CD4-positive, alpha-beta T cell treated with Interleukin-4 for 1 hour (primary cell): ENCODE measurements around the gene SERPINB7.
"Not testable (repeated sequence)": the region's sequence is repeated elsewhere in the genome, so short reads cannot be mapped to it uniquely, and the experiment has no call there.

ENCODE experiments used
- DNase-seq, 2 donors: peaks; one replicate each; pipeline ENCODE4 v3.0.0-alpha.2; 2020 to 2022

The SERPINB7 gene, protein sequence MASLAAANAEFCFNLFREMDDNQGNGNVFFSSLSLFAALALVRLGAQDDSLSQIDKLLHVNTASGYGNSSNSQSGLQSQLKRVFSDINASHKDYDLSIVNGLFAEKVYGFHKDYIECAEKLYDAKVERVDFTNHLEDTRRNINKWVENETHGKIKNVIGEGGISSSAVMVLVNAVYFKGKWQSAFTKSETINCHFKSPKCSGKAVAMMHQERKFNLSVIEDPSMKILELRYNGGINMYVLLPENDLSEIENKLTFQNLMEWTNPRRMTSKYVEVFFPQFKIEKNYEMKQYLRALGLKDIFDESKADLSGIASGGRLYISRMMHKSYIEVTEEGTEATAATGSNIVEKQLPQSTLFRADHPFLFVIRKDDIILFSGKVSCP

GRCh38 chr18:63775166-63775730 lies at the start of gene SERPINB7:
TSS of gene SERPINB7 (plus strand) at chr18:63775418. CDS start at chr18:63782373, 6,955 bp downstream.
- DNase-seq: no peak

DNA sequence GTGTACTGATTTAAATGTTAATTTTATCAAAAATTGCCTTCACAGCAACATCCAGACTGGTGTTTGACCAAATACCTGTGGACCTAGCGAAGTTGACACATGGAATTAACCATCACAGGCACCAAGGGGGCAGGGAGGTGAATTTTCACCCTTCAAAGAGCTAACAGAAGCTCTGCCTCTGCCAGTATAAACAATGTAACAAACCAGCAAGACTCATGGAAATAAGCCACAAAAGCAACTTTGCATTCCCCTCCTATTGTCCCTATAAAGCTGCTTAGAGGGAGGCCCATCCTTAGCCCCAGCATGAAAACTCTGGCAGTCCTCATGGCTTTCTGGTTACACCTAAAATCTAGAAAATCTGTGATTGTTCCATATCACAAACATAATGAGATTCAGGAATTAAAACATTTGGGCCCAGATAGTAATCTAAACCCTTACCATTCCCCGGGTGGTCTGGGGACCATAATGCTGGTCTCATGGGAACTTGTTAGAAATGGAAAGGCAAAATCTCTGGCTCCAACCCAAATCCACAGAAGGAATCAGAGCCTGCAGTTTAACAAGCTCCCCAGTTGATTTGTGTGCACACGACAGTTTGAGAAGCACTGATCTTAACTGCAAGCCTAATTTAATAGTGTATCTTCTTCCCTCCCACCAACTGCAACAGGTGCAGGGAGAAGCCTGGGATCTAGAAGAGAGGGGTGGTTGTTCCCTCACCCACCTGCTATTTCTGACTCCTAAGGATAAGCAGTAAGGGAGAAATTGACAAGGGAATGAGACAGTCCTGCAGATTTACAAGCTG lies 49.3 kb upstream of the SERPINB7 start:
- no peak for DNase-seq

GRCh38 chr18:63730773-63731172 lies 44.4 kb upstream of the SERPINB7 start:
- no peak for DNase-seq

DNA sequence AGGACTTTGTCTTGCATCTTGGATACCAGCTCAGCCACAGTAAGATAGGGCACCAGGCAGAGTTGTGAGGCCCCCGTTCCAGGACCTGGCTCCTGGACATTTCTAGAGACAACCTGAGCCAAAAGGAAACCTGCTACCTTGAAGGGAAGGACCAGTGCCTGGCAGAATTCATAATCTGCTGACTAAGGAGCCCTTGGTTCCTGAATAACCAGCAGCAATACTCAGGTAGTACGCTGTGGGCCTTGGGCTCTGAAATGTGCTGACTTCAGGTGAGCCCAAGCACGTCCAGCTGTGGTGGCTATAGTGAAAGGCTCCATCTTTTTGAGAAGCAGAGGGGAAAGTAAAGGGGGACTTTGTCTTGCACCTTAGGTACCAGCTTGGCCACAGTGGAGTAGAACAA lies 44.0 kb upstream of the SERPINB7 start:
- DNase-seq: no peak

- DNase-seq: no peak
These were observed 38.3 kb upstream of the SERPINB7 start for GRCh38 chr18:63736876-63737275.

DNA sequence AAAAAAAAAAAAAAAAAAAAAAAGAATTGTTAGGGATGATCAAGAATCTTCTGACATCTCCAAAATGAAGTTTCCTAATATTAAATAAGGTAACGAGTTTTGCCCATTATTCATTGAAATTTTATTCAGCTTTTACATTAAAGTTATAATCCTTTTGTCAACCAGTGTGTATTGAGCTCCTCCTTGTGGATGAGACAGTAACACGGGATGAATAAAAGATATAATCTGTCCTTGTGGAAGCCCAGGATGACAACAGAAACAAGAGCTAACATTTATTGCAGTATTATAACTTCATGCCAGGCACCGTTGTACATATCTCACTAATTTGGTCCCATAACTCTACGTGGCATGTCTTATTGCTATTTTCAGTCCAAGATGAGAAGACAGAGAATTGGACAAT lies 33.4 kb upstream of the SERPINB7 start:
- DNase-seq: no peak

- no peak for DNase-seq
These were observed 28.2 kb upstream of the SERPINB7 start for GRCh38 chr18:63747006-63747405.

DNA sequence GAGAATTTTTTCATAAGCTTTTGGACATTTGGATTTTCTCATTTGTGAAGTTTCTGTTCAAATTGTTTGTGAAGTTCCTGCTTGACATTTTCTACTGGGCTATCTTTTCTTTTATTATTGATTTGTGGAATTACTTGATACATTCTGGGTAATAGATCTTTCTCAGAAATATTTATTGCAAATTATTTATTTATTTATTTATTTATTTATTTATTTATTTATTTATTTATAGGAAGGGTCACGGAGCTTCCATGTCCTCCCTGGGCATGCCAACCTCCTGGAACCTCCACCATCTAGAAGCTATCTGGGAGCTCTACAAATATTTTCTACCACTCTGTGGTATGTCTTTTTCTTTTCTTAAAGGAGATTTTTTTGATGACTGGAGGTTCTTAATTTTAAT lies 25.7 kb upstream of the SERPINB7 start:
- no peak for DNase-seq

- DNase-seq: no peak
These were observed 22.6 kb upstream of the SERPINB7 start for GRCh38 chr18:63752636-63753035.

DNA sequence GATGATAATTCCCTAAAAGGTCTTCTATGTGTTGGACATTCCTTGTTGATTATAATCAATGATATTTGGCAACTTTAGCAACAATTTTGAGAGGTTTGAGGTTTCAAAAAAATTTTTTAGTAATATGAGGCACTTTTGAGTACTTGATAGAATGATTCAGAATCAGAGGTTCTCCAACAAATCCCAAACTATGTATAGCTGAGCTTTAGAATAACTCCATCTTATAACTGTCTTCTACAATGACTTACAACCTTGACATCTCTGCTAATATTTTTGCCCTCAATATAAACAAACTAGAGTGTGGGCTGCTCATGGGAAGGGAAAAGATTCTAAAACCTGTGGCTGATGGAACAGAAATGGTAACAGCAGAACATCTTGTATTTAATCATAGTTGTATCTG lies 21.5 kb upstream of the SERPINB7 start:
- no peak for DNase-seq

DNA sequence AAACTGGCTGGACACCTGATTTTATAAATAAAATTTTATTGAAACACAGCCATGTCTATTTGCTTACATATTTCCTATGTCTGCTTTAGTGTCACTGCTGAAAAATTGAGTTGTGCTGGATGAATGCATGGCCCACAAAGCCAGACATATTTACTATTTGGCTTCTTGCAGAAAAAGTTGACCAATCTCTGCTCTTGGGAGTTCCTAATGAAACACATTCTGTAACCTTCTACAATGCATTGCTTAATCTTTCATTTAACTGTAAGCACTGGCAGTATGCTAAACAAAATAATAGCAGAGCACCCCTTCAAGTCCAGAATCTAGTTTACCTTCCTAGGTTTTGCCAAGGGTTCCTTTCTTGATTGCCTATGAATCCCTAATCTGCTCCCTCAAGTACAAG lies 17.7 kb upstream of the SERPINB7 start:
- DNase-seq: no peak

- no peak for DNase-seq
These were observed 16.5 kb upstream of the SERPINB7 start for GRCh38 chr18:63758615-63759240.

- not testable (repeated sequence) for DNase-seq
These were observed 15.4 kb upstream of the SERPINB7 start for GRCh38 chr18:63759786-63760185.

- DNase-seq: no peak
These were observed 12.7 kb upstream of the SERPINB7 start for GRCh38 chr18:63762518-63762917.

DNA sequence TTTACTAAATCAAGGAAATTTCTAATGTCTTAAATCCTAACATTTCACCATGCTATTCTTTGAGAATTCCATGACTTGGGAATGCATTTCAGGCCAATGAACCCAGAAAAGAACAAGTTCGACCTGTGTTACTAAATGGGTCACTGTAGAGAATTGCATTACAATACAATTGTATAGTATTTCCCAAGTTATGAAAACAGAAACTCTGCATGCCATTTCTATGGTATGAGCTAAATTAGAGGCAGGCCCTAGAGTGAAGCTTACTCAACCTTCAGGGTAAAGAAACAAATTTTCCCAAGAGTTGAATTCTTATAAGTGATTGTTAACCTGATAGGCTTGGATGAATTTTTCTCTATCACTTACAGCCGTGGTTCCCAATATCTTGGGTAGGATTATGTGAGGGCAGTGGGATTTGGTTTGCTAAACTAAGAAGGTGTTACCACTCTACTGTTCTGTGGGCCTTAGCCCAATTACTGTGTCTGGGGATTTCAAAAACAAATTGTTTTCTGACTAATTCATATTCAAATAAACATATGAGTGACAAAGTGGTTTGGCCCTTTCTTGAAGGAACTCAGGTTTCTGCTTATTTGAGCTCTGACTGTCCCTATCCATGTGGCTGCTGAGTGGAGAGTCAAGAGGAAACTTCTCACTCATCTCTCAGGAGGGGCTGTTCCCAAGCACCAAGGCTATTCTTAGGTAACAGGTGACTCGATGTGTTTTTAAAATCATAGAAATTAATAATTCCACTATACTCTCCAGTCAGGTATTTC lies 11.2 kb upstream of the SERPINB7 start:
- DNase-seq: no peak

GRCh38 chr18:63765837-63766236 lies 9.4 kb upstream of the SERPINB7 start:
- DNase-seq: no peak

- no peak for DNase-seq
These were observed 1.7 kb upstream of the SERPINB7 start for GRCh38 chr18:63773551-63773950.

DNA sequence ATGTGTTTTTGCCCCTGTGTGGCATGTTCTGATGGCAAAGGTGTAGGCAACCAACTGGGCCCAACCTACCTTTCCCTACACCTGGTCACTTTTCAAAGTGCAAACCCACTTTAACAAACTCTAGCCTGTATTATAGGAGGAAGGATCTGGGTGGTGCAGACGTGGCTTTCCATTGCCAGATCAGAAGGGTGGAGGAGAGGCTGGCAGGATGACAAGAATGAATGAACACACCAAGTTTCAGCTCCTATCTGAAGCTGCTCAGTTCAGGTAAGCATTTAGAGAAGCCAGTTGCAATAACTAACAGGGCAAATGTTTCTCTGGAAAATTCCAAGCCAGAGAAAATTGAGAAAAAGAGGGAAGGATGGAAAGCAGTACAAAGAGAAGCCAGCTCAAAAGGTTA lies 707 bp upstream of the SERPINB7 start:
- no peak for DNase-seq

GRCh38 chr18:63779386-63779785 lies 4.2 kb downstream of the SERPINB7 start:
- DNase-seq: no peak

DNA sequence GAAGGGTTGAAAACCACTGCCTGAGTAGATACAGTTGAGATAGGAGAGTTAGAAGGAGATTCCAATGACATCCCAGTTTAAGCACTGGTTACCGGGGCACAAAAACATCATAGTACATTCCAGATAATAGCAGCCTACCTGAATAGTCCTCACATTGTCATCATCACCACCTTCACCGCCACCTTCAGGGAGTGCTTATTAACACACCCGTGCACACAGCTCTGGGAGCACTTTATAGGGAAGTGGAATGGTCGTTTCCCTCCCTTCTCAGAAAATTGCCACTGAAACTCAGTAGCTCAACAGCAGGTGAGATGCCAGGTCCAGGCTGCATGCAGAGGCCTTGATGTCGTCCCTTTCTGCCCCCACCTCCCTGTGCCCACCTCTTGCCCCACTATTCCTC lies 8.2 kb downstream of the SERPINB7 start:
- no peak for DNase-seq

DNA sequence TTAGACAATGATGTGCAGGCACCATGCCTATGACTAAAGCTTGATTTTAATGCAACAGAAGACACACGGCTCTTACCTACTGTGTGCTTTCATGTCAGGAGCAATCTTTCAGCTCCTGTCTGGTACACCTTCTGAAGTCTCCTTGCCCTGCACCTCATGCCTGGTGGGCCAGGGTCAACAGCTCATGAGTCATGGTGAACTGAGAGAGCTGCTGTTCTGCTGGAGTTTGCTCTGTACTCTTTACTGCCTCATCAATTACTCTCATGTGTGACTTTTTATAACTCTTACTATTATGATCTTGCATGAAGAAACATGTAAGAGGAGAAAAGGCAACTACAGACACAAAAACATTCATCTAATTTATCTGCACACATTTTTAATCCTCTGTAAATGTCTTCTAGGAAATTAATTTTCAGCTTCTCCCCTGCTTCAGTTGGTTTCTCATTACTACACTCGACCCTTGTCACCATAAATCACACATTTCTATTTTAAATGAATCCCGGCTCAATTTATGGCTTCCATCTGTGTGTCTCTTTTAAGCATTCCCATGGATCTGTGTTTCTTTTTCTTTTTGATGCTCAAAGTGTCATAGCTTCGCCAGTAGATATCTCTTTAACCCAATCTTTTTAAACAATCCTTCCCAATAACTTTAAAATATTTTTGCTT lies 9.7 kb downstream of the SERPINB7 start:
- no peak for DNase-seq

DNA sequence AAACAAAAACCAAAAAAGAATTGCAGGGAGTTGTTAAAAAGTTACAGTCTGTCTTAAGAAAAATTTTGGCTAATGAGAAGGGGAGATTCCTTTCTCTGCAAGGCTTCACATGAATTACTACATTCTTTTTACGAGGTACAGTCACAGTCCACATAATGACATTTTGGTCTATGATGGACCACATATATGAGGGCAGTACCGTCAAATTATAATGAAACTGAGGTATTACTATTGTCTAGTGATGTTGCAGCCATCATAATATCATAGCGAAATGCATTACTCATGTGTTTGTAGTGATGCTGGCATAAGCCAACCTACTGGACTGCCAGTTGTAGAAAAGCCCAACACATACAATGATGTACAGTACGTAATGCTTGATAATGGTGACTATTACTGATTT lies 12.5 kb downstream of the SERPINB7 start:
- no peak for DNase-seq
